GM20000 (cell line): ENCODE measurements around the gene NR4A3.

Experiments used
- DNase-seq: peaks from one replicate; pipeline ENCODE4 v3.0.0; 2012; ENCODE audit warnings: low spot score
- TF ChIP-seq, protein P1 (sequence below): IDR thresholded peaks from 2 replicates; pipeline ENCODE4 v1.5.1; 2012; ENCODE audit warnings: mild to moderate bottlenecking, control low read depth; ENCODE audit errors: extremely low read depth, missing control alignments

NR4A3 gene

GRCh38 chr9:99822109-99822805, 572 bp downstream of the NR4A3 start:
- peak; percentile 49 for DNase-seq
- TF ChIP-seq, protein P1, sequence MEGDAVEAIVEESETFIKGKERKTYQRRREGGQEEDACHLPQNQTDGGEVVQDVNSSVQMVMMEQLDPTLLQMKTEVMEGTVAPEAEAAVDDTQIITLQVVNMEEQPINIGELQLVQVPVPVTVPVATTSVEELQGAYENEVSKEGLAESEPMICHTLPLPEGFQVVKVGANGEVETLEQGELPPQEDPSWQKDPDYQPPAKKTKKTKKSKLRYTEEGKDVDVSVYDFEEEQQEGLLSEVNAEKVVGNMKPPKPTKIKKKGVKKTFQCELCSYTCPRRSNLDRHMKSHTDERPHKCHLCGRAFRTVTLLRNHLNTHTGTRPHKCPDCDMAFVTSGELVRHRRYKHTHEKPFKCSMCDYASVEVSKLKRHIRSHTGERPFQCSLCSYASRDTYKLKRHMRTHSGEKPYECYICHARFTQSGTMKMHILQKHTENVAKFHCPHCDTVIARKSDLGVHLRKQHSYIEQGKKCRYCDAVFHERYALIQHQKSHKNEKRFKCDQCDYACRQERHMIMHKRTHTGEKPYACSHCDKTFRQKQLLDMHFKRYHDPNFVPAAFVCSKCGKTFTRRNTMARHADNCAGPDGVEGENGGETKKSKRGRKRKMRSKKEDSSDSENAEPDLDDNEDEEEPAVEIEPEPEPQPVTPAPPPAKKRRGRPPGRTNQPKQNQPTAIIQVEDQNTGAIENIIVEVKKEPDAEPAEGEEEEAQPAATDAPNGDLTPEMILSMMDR: no peak

GRCh38 chr9:99822806-99823591, 1.3 kb downstream of the NR4A3 start:
- no peak for DNase-seq
- TF ChIP-seq, protein P1: no peak

- peak; percentile 73 for DNase-seq
- TF ChIP-seq, protein P1: no peak
Observed at GRCh38 chr9:99823681-99824377, 2.1 kb downstream of the NR4A3 start.

DNA sequence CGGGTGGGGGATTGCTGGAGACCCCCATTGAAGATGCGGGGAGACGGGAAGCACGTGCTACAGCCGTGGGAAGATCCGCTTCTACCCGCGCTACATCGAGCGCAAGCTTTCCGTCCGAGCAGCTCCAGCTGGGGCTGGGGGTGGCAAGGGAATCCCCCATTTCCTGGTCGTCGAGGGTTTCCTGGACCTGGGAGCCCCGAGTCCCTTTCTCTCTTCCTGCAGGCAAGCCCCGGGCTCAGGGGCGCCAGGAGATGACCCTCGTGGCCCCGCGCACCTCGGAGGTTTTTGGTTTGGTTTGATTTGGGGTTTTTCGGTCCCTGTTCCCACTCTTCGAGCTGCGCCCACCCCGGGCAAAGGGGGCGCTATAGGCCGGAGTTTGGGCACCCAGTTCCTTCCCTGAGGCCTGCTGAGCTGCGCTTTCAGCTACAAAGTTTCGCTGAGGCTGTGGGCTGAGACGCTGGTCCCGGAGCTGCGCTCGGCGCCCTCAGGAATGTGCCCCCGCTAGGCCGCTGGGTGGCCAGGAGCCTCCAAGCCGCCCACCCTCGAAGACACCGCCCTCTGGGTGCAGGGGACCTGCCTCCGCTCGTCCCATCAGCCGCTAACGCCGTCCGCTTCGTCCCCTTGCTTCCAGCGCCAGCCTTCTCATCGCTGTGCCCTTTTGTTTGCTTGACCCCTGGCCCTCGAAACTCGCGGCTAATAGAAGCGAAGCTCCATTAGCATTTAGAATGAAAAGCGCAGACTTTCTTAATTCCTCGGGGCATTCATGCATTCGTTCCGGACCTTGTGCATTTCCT, 2.9 kb downstream of the NR4A3 start:
- DNase-seq: peak; percentile 86

GRCh38 chr9:99825172-99826046, 3.7 kb downstream of the NR4A3 start:
- DNase-seq: no peak
- TF ChIP-seq, protein P1: no peak

More for the DNA sequence above, 2.9 kb downstream of the NR4A3 start:
- TF ChIP-seq, protein P1: peak; percentile 62

DNA sequence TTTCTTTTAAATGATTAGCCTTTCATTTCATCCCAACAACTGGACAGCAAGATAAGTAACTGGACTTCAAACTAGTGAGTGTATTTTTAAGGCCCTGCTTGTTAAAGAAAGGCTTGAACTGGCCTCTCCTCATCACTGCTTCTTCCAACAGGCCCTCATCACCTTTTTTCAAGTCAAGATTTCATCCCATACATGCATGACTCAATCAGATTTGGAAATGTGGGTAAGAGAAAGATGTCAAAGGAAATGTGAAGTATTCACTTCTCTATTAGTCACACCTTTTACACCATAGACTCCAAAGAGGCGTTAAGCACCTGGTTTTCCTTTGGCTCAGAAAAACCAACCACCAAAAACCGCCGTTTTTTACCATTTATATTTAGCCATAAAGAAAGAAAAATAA, 4.9 kb downstream of the NR4A3 start:
- no peak for DNase-seq
- TF ChIP-seq, protein P1: no peak
